Adipocyte (in vitro differentiated cells): ENCODE measurements around the gene ZNF530.

Experiments
- DNase-seq: peaks from one replicate; pipeline ENCODE4 v3.0.0-alpha.2; 2015; ENCODE audit warnings: low read depth
- H3K27me3 ChIP-seq: replicated peaks from 2 replicates; pipeline ENCODE4 v1.7.0; 2013; ENCODE audit warnings: mild to moderate bottlenecking, low read length, moderate library complexity; ENCODE audit not compliant: control insufficient read depth, insufficient read depth
- H3K36me3 ChIP-seq: 2 replicates; pipeline ENCODE4 v1.7.0; 2013; ENCODE audit warnings: low read length, mild to moderate bottlenecking, moderate library complexity; ENCODE audit not compliant: control insufficient read depth, insufficient read depth, severe bottlenecking
- H3K4me1 ChIP-seq: 2 replicates; pipeline ENCODE4 v1.7.0; 2013; ENCODE audit warnings: mild to moderate bottlenecking, low read length, moderate library complexity; ENCODE audit not compliant: control insufficient read depth, insufficient read depth
- H3K4me3 ChIP-seq: 2 replicates; pipeline ENCODE4 v1.7.0; 2013; ENCODE audit warnings: mild to moderate bottlenecking, low read length, moderate library complexity
- H3K9ac ChIP-seq: 2 replicates; pipeline ENCODE4 v1.7.0; 2013; ENCODE audit warnings: mild to moderate bottlenecking, low read length, moderate library complexity
- H3K9me3 ChIP-seq: 2 replicates; pipeline ENCODE4 v1.7.0; 2013; ENCODE audit warnings: mild to moderate bottlenecking, low read length, moderate library complexity; ENCODE audit not compliant: control insufficient read depth

The ZNF530 gene

GRCh38 chr19:57655443-57655842 is 55.8 kb downstream of the ZNF530 start:
- no peaks in the 10 kb centered on the region for H3K9me3 ChIP-seq
- peaks cover 15% of the 10 kb centered on the region for H3K27me3 ChIP-seq
- no peaks in the 10 kb centered on the region for H3K36me3 ChIP-seq
- no peak for DNase-seq
- no peaks in the 10 kb centered on the region for H3K4me1 ChIP-seq
- no peak overlapping the region for H3K4me3 ChIP-seq
- no peak overlapping the region for H3K9ac ChIP-seq

GRCh38 chr19:57656346-57656745 is 56.7 kb downstream of the ZNF530 start:
- no peak overlapping the region for H3K4me3 ChIP-seq
- H3K27me3 ChIP-seq: peaks cover 15% of the 10 kb centered on the region
- no peaks in the 10 kb centered on the region for H3K36me3 ChIP-seq
- H3K9ac ChIP-seq: no peak overlapping the region
- no peaks in the 10 kb centered on the region for H3K4me1 ChIP-seq
- no peak for DNase-seq
- H3K9me3 ChIP-seq: no peaks in the 10 kb centered on the region
